ENCODE data around the gene UBA1. TPM values are rescaled to one million over a fixed set of nuclear protein-coding genes. Genes with fewer than 3 reads are reported as not detected.

UBA1 gene
- total and polyA plus RNA-seq, 10 of the 15 experiments (the other 5 are each of a cell fraction or from before 2014, with no cell fraction given): 60.4 to 314 (median 216) TPM

DNA sequence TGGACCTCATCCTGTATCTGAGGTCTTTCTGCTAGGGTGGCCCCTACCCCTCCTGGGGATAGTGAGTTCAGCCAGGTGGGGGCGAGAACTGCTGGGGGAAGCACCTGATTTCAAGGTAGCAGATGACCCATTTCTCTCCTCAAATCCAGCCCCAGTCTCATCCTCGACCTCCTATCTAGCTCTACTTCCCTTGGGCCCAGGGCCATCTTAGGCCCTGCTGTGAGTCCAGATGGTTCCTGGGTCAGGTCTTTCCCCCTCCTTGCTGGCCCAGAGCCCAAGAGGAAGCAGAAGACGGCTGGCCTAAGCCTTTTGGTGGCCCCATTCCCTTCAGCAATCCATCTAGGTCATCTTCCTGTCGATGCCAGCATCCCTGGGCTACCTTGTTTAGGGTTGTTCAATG is 28.1 kb downstream of the UBA1 start:
- ChIA-PET POLR2A (no interaction called here), SMC1A (ENCODE audit: uncharacterized antibody, unreplicated experiment) (interaction anchor here (0.7 to 1.1 kb wide), 2 partner anchors 13 to 38 kb away, joined by 3 read pairs; no protein-coding TSS in a partner anchor), CTCF (interaction anchor here (0.7 kb wide), 1 partner anchor 861 kb away, joined by 3 read pairs; no protein-coding TSS in a partner anchor), RAD21 (ENCODE audit: unreplicated experiment) (no interaction called here)
- H3K4me3 ChIP-seq: no peak overlapping the region
- peak; percentile 24; the same call in 1 of the 2 replicates for TF ChIP-seq POLR2AphosphoS5 (IDR thresholded peaks at IDR 0.05; ENCODE audit: low read length)
- TF ChIP-seq STAT3 (IDR thresholded peaks at IDR 0.05; ENCODE audit: low read depth, low read length): no peak
- TF ChIP-seq MYB (IDR thresholded peaks at IDR 0.05; ENCODE audit: borderline replicate concordance, low read depth, low read length): no peak
- no peak overlapping the region for H3K27ac ChIP-seq (ENCODE audit: control insufficient read depth, insufficient read depth)
- peaks cover 8% of the 10 kb centered on the region; the same call in 1 of the 2 replicates for H3K4me1 ChIP-seq (ENCODE audit: control insufficient read depth, insufficient read depth, low read length)
- DNase-seq (ENCODE audit: low read depth, low spot score) (no peak), FAIRE-seq (no peak), ATAC-seq (no peak)
- intact Hi-C loops (cut with micrococcal nuclease; ENCODE audit: unreplicated experiment) (no loop called here), in situ Hi-C loops (cut with MboI) (loop anchor here (25.0 kb wide), 1 partner anchor 1716 kb away; no protein-coding TSS in a partner anchor)
- H3K27me3 ChIP-seq (replicated peaks in 1 of 2; ENCODE audit: control insufficient read depth in 2 of 2, insufficient read depth in 2 of 2, low read length in 1 of 2): no peaks in the 10 kb centered on the region
- BruUV-seq (replicated peaks): no TSS peak
- peaks cover 24% of the 10 kb centered on the region in 2 experiments; a peak in 3 of 4 replicates for H3K36me3 ChIP-seq (ENCODE audit: control insufficient read depth in 2 of 2, insufficient read depth in 2 of 2, low read length in 1 of 2)
- no peak overlapping the region for H3K9ac ChIP-seq (ENCODE audit: control insufficient read depth, insufficient read depth, low read length)
- H3K9me3 ChIP-seq (replicated peaks; ENCODE audit: control insufficient read depth, insufficient read depth, low read length): no peaks in the 10 kb centered on the region
- H2AFZ ChIP-seq (ENCODE audit: control insufficient read depth, low read depth, low read length): no peak overlapping the region
- H3K4me2 ChIP-seq (ENCODE audit: control insufficient read depth, insufficient read depth): no peak overlapping the region; the same call in 1 of the 2 replicates
- peaks cover 41% of the 10 kb centered on the region for H3K79me2 ChIP-seq (ENCODE audit: control insufficient read depth, insufficient read depth, low read length)
- WGBS (ENCODE audit: insufficient coverage, insufficient replicate concordance, low lambda C conversion rate, missing lambda C conversion rate): 66% methylated on average over 4 of the region's 4 CpGs
- peaks cover 18% of the 10 kb centered on the region for H4K20me1 ChIP-seq (ENCODE audit: control insufficient read depth, insufficient read depth)

GRCh38 chrX:47222751-47223350 is 29.2 kb downstream of the UBA1 start:
- H2AFZ ChIP-seq (ENCODE audit: control insufficient read depth, low read depth, low read length): no peak overlapping the region
- WGBS (ENCODE audit: insufficient coverage, insufficient replicate concordance, low lambda C conversion rate, missing lambda C conversion rate): 94% methylated on average over 9 of the region's 10 CpGs
- RAD21 ChIA-PET (ENCODE audit: unreplicated experiment): no interaction called here
- intact Hi-C loops (cut with micrococcal nuclease; ENCODE audit: unreplicated experiment) (no loop called here), in situ Hi-C loops (cut with MboI) (loop anchor here (25.0 kb wide), 1 partner anchor 1714 kb away; no protein-coding TSS in a partner anchor)
- CTCF ChIA-PET: no interaction called here
- peaks cover 18% of the 10 kb centered on the region for H4K20me1 ChIP-seq (ENCODE audit: control insufficient read depth, insufficient read depth)
- no peak for ATAC-seq
- H3K4me2 ChIP-seq (ENCODE audit: control insufficient read depth, insufficient read depth): no peak overlapping the region
- H3K27ac ChIP-seq (ENCODE audit: control insufficient read depth, insufficient read depth): no peak overlapping the region
- peaks cover 8% of the 10 kb centered on the region; the same call in 1 of the 2 replicates for H3K4me1 ChIP-seq (ENCODE audit: control insufficient read depth, insufficient read depth, low read length)
- no peak overlapping the region for H3K9ac ChIP-seq (ENCODE audit: control insufficient read depth, insufficient read depth, low read length)
- FAIRE-seq: no peak
- no peaks in the 10 kb centered on the region for H3K9me3 ChIP-seq (replicated peaks; ENCODE audit: control insufficient read depth, insufficient read depth, low read length)
- H3K27me3 ChIP-seq (replicated peaks in 1 of 2; ENCODE audit: control insufficient read depth in 2 of 2, insufficient read depth in 2 of 2, low read length in 1 of 2): no peaks in the 10 kb centered on the region
- POLR2A ChIA-PET: no interaction called here
- H3K79me2 ChIP-seq (ENCODE audit: control insufficient read depth, insufficient read depth, low read length): peaks cover 41% of the 10 kb centered on the region
- DNase-seq (ENCODE audit: low read depth, low spot score): no peak
- SMC1A ChIA-PET (ENCODE audit: uncharacterized antibody, unreplicated experiment): no interaction called here
- BruUV-seq (replicated peaks): no TSS peak
- H3K36me3 ChIP-seq (ENCODE audit: control insufficient read depth in 2 of 2, insufficient read depth in 2 of 2, low read length in 1 of 2): peaks cover 24% of the 10 kb centered on the region in 2 experiments; a peak in 3 of 4 replicates
- no peak overlapping the region for H3K4me3 ChIP-seq
- TF ChIP-seq KLF5 (IDR thresholded peaks at IDR 0.05; ENCODE audit: partially characterized antibody) (no peak), SREBF2 (IDR thresholded peaks at IDR 0.05; ENCODE audit: low read length) (no peak), ZNF687 (IDR thresholded peaks at IDR 0.05) (no peak), BACH1 (IDR thresholded peaks at IDR 0.05; ENCODE audit: borderline replicate concordance) (no peak), SPI1 (IDR thresholded peaks at IDR 0.05; ENCODE audit: borderline replicate concordance, insufficient read depth, low read depth, low read length) (no peak), ZNF207 (IDR thresholded peaks at IDR 0.05; ENCODE audit: borderline replicate concordance) (no peak), RBBP5 (conservative IDR thresholded peaks at IDR 0.05) (no peak), SP1 (IDR thresholded peaks at IDR 0.05; ENCODE audit: low read depth, low read length) (no peak), BCL3 (IDR thresholded peaks at IDR 0.05; ENCODE audit: borderline replicate concordance, insufficient read depth, low read depth, low read length, poor library complexity, severe bottlenecking) (no peak)

All from GM12878 (cell line).